ENCODE data around the gene ARID4B. TPM values are rescaled to one million over a fixed set of nuclear protein-coding genes. Genes with fewer than 3 reads are reported as not detected.
"Not testable (repeated sequence)": the region's sequence is repeated elsewhere in the genome, so short reads cannot be mapped to it uniquely, and the experiment has no call there.

The ARID4B gene
- total RNA-seq, 2 donors from 2014 or later: 32.4 to 50.2 TPM

DNA sequence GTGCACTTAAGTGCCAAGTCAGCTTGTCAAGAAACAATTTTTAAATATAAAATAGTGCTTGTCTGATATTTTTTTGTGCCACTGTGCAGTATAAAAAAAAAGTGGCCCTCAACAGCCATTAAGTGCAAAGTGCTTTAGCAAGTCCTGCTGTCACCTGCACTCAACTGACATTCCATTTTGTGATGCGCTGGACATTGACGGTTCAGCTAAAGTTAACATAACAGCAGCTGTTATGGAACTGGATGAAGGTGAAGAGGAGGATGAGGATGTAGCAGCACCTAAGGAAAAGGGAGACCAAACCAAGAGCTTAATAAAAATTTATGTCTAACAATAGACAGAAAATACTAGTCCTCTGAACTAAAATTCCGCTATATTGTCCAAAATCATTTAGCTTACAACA is 159.6 kb downstream of the ARID4B start:
- Histone ChIP-seq H3K27ac (no peak overlapping the region), H3K4me1 (ENCODE audit: control insufficient read depth in 1 of 2, low read depth in 2 of 2) (no peaks in the 10 kb centered on the region), H3K36me3 (peaks cover 11% of the 10 kb centered on the region), H3K27me3 (replicated peaks; ENCODE audit: insufficient read depth) (no peaks in the 10 kb centered on the region), H3K9me3 (no peaks in the 10 kb centered on the region), H3K4me3 (no peak overlapping the region)
- ATAC-seq (ENCODE audit: insufficient number of reproducible peaks, low FRiP score, low read depth) (no peak), DNase-seq (ENCODE audit: low spot score) (no peak)
- TF ChIP-seq, protein P1, sequence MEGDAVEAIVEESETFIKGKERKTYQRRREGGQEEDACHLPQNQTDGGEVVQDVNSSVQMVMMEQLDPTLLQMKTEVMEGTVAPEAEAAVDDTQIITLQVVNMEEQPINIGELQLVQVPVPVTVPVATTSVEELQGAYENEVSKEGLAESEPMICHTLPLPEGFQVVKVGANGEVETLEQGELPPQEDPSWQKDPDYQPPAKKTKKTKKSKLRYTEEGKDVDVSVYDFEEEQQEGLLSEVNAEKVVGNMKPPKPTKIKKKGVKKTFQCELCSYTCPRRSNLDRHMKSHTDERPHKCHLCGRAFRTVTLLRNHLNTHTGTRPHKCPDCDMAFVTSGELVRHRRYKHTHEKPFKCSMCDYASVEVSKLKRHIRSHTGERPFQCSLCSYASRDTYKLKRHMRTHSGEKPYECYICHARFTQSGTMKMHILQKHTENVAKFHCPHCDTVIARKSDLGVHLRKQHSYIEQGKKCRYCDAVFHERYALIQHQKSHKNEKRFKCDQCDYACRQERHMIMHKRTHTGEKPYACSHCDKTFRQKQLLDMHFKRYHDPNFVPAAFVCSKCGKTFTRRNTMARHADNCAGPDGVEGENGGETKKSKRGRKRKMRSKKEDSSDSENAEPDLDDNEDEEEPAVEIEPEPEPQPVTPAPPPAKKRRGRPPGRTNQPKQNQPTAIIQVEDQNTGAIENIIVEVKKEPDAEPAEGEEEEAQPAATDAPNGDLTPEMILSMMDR (IDR thresholded peaks at IDR 0.05): no peak

DNA sequence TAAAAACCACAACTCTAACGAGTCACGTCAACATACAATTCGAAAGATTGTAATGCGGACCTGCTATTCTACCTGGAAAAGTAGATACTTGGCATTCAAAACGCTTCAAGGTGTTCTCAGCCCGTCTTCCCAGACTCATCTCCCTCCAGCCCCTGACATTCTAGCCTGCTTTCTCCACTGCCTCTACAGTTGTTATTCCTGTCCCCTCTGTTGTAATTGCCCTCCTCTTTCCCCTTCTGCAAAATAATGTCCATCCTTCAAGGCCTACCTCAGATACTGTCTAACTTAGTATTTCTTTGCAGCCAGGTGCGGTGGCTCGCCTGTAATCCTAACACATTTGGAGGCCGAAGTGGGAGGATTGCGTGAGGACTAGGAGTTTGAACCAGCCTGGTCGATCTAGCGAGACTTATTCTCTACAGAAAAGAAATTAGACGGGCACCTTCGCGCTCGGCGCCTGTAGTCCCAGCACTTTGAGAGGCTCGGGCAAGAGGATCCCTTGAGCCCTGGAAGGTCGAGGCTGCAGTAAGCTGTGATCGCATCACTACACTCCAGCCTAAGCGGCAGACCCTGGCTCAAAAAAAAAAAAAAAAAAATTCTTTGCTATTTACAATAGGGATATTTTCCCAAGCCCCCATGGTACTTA is 166.2 kb downstream of the ARID4B start:
- DNase-seq (ENCODE audit: low spot score) (no peak), ATAC-seq (ENCODE audit: insufficient number of reproducible peaks, low FRiP score, low read depth) (no peak)
- peak overlapping the region; percentile 83 to 90 for H3K27ac ChIP-seq
- H3K36me3 ChIP-seq: peaks cover 5% of the 10 kb centered on the region
- no peaks in the 10 kb centered on the region for H3K27me3 ChIP-seq (replicated peaks; ENCODE audit: insufficient read depth)
- H3K9me3 ChIP-seq: no peaks in the 10 kb centered on the region
- peaks cover 12 to 40% of the 10 kb centered on the region in 2 donors for H3K4me1 ChIP-seq (ENCODE audit: control insufficient read depth in 1 of 2, low read depth in 2 of 2)
- peak overlapping the region; percentile 79 for H3K4me3 ChIP-seq
- TF ChIP-seq, protein P1 (IDR thresholded peaks at IDR 0.05): no peak

DNA sequence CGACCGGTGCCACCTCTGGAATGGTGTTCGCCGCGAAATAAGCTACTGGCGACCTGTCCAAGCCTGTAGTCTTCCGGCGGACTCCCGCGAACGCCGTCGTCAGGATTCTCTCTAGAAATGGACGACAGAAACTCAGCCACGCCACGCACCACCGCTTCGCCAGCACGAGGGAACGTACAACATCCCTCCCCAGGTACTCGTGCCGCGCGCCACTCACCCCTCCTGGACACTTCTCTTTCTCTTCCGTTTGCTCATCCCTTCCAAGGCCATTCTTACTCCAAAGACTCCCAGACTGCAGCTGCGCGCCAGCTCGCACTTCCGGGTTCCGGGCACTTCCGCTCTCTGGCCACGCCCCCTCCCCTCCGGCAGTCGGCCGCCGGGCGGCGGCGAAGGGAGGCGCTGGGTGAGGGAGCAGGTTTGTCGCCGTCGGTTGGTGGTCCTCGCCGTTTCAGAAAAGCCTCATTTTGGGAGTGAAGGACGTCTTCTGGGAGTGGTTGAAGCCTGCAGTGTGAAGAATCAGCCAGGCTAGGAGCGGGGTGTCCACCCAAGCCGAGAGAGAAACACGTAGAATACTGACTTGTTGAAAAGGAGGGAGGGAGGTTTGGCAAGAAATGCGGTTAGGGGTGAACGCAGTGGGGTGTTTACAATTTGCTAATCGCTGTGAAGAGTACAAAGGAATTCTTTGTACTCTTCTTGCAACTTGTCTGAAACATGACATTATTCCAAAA is 166.9 kb downstream of the ARID4B start, which contains the start of gene RBM34:
Gene RBM34, minus strand, starts transcription at position 294 of the 728 bp plus-strand sequence. Its CDS starts 24 bp downstream, at position 270.
- Histone ChIP-seq H3K27ac (peak within 1 kb of the TSS; percentile 83 to 90), H3K27me3 (replicated peaks; ENCODE audit: insufficient read depth) (no peaks in the 10 kb centered on the region), H3K4me3 (peak within 1 kb of the TSS; percentile 79), H3K4me1 (ENCODE audit: control insufficient read depth in 1 of 2, low read depth in 2 of 2) (peaks cover 12 to 46% of the 10 kb centered on the region in 2 donors), H3K36me3 (peaks cover 9% of the 10 kb centered on the region), H3K9me3 (no peaks in the 10 kb centered on the region)
- ATAC-seq (ENCODE audit: insufficient number of reproducible peaks, low FRiP score, low read depth) (peak; percentile 90), DNase-seq (ENCODE audit: low spot score) (peak; percentile 65)
- TF ChIP-seq, protein P1 (IDR thresholded peaks at IDR 0.05): peak; percentile 38

DNA sequence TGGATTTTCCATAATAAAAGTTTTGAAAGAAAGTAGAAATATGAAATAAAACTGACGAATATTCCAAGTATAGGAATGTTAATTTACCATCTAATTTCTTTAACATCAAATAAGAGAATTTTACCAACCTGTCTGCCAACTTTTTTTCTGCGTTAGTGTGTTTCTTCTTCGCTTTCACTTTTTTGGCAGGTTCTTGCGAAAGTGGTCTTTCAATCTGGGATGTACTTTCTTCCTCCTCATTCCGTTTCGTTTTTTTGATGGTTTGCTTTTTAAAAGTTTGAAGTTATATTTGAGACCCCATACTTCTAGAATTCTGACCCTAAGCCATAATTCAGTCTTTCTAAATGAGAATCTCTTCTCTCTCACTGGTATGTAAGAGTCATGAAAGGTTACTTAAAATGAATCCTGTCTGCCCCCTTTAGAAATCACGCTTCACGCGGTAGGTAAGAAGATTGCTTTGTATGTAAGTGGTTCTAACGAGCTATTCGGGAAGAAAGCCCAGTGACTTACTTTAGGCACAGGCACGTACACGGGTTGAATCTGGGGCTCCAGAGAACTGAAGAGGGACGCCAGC is 167.5 kb downstream of the ARID4B start:
- Histone ChIP-seq H3K36me3 (peaks cover 10% of the 10 kb centered on the region), H3K4me3 (peak overlapping the region; percentile 79), H3K9me3 (no peaks in the 10 kb centered on the region), H3K4me1 (ENCODE audit: control insufficient read depth in 1 of 2, low read depth in 2 of 2) (peaks cover 12 to 46% of the 10 kb centered on the region in 2 donors), H3K27ac (peak overlapping the region; percentile 83 to 90), H3K27me3 (replicated peaks; ENCODE audit: insufficient read depth) (no peaks in the 10 kb centered on the region)
- ATAC-seq (ENCODE audit: insufficient number of reproducible peaks, low FRiP score, low read depth) (no peak), DNase-seq (ENCODE audit: low spot score) (no peak)
- TF ChIP-seq, protein P1 (IDR thresholded peaks at IDR 0.05): no peak

DNA sequence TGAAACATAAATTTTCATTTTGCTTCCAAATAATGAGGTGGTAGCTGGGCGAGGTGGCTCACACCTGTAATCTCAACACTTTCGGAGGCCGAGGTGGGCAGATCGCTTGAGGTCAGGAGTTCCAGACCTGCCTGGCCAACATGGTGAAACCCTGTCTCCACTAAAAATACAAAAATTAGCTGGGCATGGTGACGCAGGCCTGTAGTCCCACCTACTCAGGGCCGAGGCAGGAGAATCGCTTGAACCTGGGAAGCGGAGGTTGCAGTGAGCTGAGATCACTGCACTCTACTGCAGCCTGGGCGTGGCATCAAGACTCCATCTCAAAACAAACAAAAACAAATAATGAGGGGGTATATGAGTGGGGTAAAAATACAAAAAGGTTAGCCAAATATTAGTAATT is 168.0 kb downstream of the ARID4B start:
- not testable (repeated sequence) for H3K27me3 ChIP-seq (replicated peaks; ENCODE audit: insufficient read depth); ATAC-seq (ENCODE audit: insufficient number of reproducible peaks, low FRiP score, low read depth); H3K9me3 ChIP-seq; DNase-seq (ENCODE audit: low spot score)
- Histone ChIP-seq H3K36me3 (peaks cover 10% of the 10 kb centered on the region), H3K4me3 (peak overlapping the region; percentile 79), H3K4me1 (ENCODE audit: control insufficient read depth in 1 of 2, low read depth in 2 of 2) (peaks cover 12 to 46% of the 10 kb centered on the region in 2 donors), H3K27ac (peak overlapping the region in 1 of 2 donors; percentile 90)

DNA sequence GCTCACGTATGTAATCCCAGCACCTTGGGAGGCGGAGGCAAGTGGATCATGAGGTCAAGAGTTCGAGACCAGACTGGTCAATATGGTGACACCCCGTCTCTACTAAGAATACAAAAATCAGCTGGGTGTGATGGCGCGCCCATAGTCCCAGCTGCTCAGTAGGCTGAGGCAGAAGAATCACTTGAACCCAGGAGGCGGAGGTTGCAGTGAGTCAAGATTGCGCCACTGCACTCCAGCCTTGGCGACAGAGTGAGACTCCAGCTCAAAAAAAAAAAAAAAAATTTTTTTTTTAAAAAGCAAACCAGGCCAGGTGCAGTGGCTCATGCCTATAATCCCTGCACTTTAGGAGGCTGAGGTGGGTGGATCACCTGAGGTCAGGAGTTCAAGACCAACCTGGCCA is 168.7 kb downstream of the ARID4B start:
- not testable (repeated sequence) for DNase-seq (ENCODE audit: low spot score)

More for the DNA sequence above, 168.7 kb downstream of the ARID4B start:
- H3K36me3 ChIP-seq: peaks cover 14% of the 10 kb centered on the region
- H3K4me3 ChIP-seq; H3K27me3 ChIP-seq (replicated peaks; ENCODE audit: insufficient read depth); H3K27ac ChIP-seq; ATAC-seq (ENCODE audit: insufficient number of reproducible peaks, low FRiP score, low read depth); H3K9me3 ChIP-seq: not testable (repeated sequence)
- peaks cover 12 to 46% of the 10 kb centered on the region in 2 donors for H3K4me1 ChIP-seq (ENCODE audit: control insufficient read depth in 1 of 2, low read depth in 2 of 2)
